Measurements from ENCODE around the gene PTPRU.

GRCh38 chr1:29305943-29306342 lies 69.6 kb downstream of the PTPRU start:
- TF ChIP-seq CTCF (IDR thresholded peaks at IDR 0.05) (no peak), POLR2A (IDR thresholded peaks at IDR 0.05) (no peak)

All from vagina (tissue), 2 donors.